PC-3 (cell line): Measurements from ENCODE around the gene TSHZ3.

Source experiments
- CTCF ChIP-seq: fragments of 300-600 bp; sonication (generic); conservative IDR thresholded peaks from 2 replicates; pipeline ENCODE4 v1.5.1; 2017; ENCODE audit warnings: antibody characterized with exemption, low read depth, mild to moderate bottlenecking, low read length
- EZH2 ChIP-seq: fragments of 300-600 bp; sonication (generic); IDR thresholded peaks from one replicate; pipeline ENCODE4 v1.6.1; 2017; ENCODE audit warnings: antibody characterized with exemption, mild to moderate bottlenecking, low read length; ENCODE audit not compliant: unreplicated experiment
- EZH2phosphoT487 ChIP-seq: fragments of 300-600 bp; sonication (generic); IDR thresholded peaks from 2 replicates; pipeline ENCODE4 v1.6.1; 2018; ENCODE audit warnings: mild to moderate bottlenecking, antibody characterized with exemption, low read length, borderline replicate concordance

- TF ChIP-seq CTCF, result no peak
- TF ChIP-seq EZH2, result no peak
- TF ChIP-seq EZH2phosphoT487, result no peak
These were observed 29.8 kb downstream of the TSHZ3 start for GRCh38 chr19:31319465-31319864.
